H9 (cell line): ENCODE measurements around the gene TTC3. TPM values are rescaled to one million over a fixed set of nuclear protein-coding genes. Genes with fewer than 3 reads are reported as not detected.

Source experiments
- DNase-seq: peaks from one replicate; pipeline ENCODE4 v3.0.0-alpha.2; 2017
- H2AFZ ChIP-seq: one replicate; pipeline ENCODE4 v1.6.1; 2013; ENCODE audit warnings: mild to moderate bottlenecking, low read length, control low read depth, moderate library complexity
- H2AK5ac ChIP-seq: 2 replicates; pipeline ENCODE4 v1.6.1; 2013; ENCODE audit warnings: low read length, control low read depth, mixed read lengths; ENCODE audit not compliant: insufficient read length
- H2BK120ac ChIP-seq: one replicate; pipeline ENCODE4 v1.6.1; 2013; ENCODE audit warnings: low read depth, mild to moderate bottlenecking, low read length, control low read depth, inconsistent platforms; ENCODE audit not compliant: poor library complexity, severe bottlenecking
- H2BK12ac ChIP-seq: 2 replicates; pipeline ENCODE4 v1.6.1; 2013; ENCODE audit warnings: low read length, control low read depth, mixed read lengths, low read depth; ENCODE audit not compliant: insufficient read length
- H2BK15ac ChIP-seq: 2 replicates; pipeline ENCODE4 v1.6.1; 2013; ENCODE audit warnings: low read depth, low read length, control low read depth
- H2BK20ac ChIP-seq: one replicate; pipeline ENCODE4 v1.6.1; 2013; ENCODE audit warnings: low read depth, mild to moderate bottlenecking, low read length, control low read depth, inconsistent platforms; ENCODE audit not compliant: poor library complexity, severe bottlenecking
- H2BK5ac ChIP-seq: 2 replicates; pipeline ENCODE4 v1.6.1; 2013; ENCODE audit warnings: low read length, control low read depth, mixed read lengths; ENCODE audit not compliant: insufficient read length
- H3K14ac ChIP-seq: 2 replicates; pipeline ENCODE4 v1.6.1; 2013; ENCODE audit warnings: low read length, control low read depth; ENCODE audit not compliant: insufficient read depth
- H3K18ac ChIP-seq: 2 replicates; pipeline ENCODE4 v1.6.1; 2013; ENCODE audit warnings: low read depth, mild to moderate bottlenecking, mixed read lengths, low read length, control low read depth; ENCODE audit not compliant: insufficient read length
- H3K23ac ChIP-seq: 2 replicates; pipeline ENCODE4 v1.6.1; 2013; ENCODE audit warnings: low read length, control low read depth, mixed read lengths, low read depth; ENCODE audit not compliant: insufficient read length
- H3K23me2 ChIP-seq: 2 replicates; pipeline ENCODE4 v1.6.1; 2013; ENCODE audit warnings: low read depth, mild to moderate bottlenecking, mixed read lengths, low read length, control low read depth; ENCODE audit not compliant: insufficient read length, poor library complexity, severe bottlenecking
- H3K27ac ChIP-seq: 2 replicates; pipeline ENCODE4 v1.5.1; 2013; ENCODE audit warnings: low read length, control low read depth, mixed read lengths, low read depth; ENCODE audit not compliant: insufficient read length
- H3K27me3 ChIP-seq: 2 replicates; pipeline ENCODE4 v1.6.1; 2013; ENCODE audit warnings: low read length, control low read depth, inconsistent platforms; ENCODE audit not compliant: insufficient read depth
- H3K4ac ChIP-seq: 2 replicates; pipeline ENCODE4 v1.6.1; 2013; ENCODE audit warnings: low read depth, mild to moderate bottlenecking, control low read depth, inconsistent platforms, low read length, moderate library complexity
- H3K4me1 ChIP-seq: 2 replicates; pipeline ENCODE4 v1.6.1; 2013; ENCODE audit warnings: low read length, control low read depth, inconsistent platforms; ENCODE audit not compliant: insufficient read depth
- H3K4me2 ChIP-seq: 2 replicates; pipeline ENCODE4 v1.6.1; 2013; ENCODE audit warnings: low read length, control low read depth, mixed read lengths; ENCODE audit not compliant: insufficient read length, insufficient read depth
- H3K56ac ChIP-seq: 2 replicates; pipeline ENCODE4 v1.6.1; 2013; ENCODE audit warnings: low read depth, mild to moderate bottlenecking, mixed read lengths, low read length, control low read depth; ENCODE audit not compliant: insufficient read length
- H3K79me1 ChIP-seq: 2 replicates; pipeline ENCODE4 v1.6.1; 2013; ENCODE audit warnings: low read depth, mild to moderate bottlenecking, moderate library complexity, low read length, control low read depth, inconsistent platforms; ENCODE audit not compliant: insufficient read depth, poor library complexity, severe bottlenecking
- H3K79me2 ChIP-seq: 2 replicates; pipeline ENCODE4 v1.6.1; 2013; ENCODE audit warnings: low read length, control low read depth, inconsistent platforms; ENCODE audit not compliant: insufficient read depth
- H3K9ac ChIP-seq: 2 replicates; pipeline ENCODE4 v1.6.1; 2013; ENCODE audit warnings: low read length, control low read depth, mixed read lengths; ENCODE audit not compliant: insufficient read length; ENCODE audit errors: extremely low read depth
- H3K9me3 ChIP-seq: one replicate; pipeline ENCODE4 v1.6.1; 2013; ENCODE audit warnings: low read depth, low read length, inconsistent platforms; ENCODE audit not compliant: control insufficient read depth
- H3T11ph ChIP-seq: one replicate; pipeline ENCODE4 v1.6.1; 2013; ENCODE audit warnings: mild to moderate bottlenecking, low read length, control low read depth, inconsistent platforms
- H4K20me1 ChIP-seq: one replicate; pipeline ENCODE4 v1.6.1; 2013; ENCODE audit not compliant: control insufficient read depth, insufficient read length, insufficient read depth
- H4K5ac ChIP-seq: 2 replicates; pipeline ENCODE4 v1.6.1; 2013; ENCODE audit warnings: low read depth, mild to moderate bottlenecking, mixed read lengths, low read length, control low read depth; ENCODE audit not compliant: insufficient read length
- H4K8ac ChIP-seq: replicated peaks from 2 replicates; pipeline ENCODE4 v1.6.1; 2013; ENCODE audit warnings: low read length, control low read depth, mixed read lengths, low read depth; ENCODE audit not compliant: insufficient read length
- H4K91ac ChIP-seq: 2 replicates; pipeline ENCODE4 v1.6.1; 2013; ENCODE audit warnings: low read depth, mild to moderate bottlenecking, moderate library complexity, mixed read lengths, low read length, control low read depth; ENCODE audit not compliant: insufficient read length
- H3K27ac Mint-ChIP-seq, 3 experiments: 2 replicates in 2 of 3; 3 replicates in 1 of 3; pipeline ENCODE4 v1.8.0; 2020 to 2021; ENCODE audit warnings: mixed read lengths in 3 of 3, mild to moderate bottlenecking in 1 of 3, moderate library complexity in 1 of 3
- H3K27me3 Mint-ChIP-seq: 2 replicates; pipeline ENCODE4 v1.8.0; 2021; ENCODE audit warnings: low read depth, mild to moderate bottlenecking, moderate library complexity, mixed read lengths
- H3K36me3 Mint-ChIP-seq, 3 experiments: 2 replicates in 2 of 3; 3 replicates in 1 of 3; pipeline ENCODE4 v1.8.0; 2020 to 2021; ENCODE audit warnings: low read depth in 3 of 3, mixed read lengths in 3 of 3; ENCODE audit not compliant: insufficient read depth in 1 of 3
- H3K4me1 Mint-ChIP-seq, 2 experiments: 2 replicates each; pipeline ENCODE4 v1.8.0; 2020; ENCODE audit warnings: mixed read lengths in 2 of 2
- H3K4me3 Mint-ChIP-seq, 2 experiments: 2 replicates in 1 of 2; 3 replicates in 1 of 2; pipeline ENCODE4 v1.8.0; 2020 to 2021; ENCODE audit warnings: mild to moderate bottlenecking in 2 of 2, mixed read lengths in 2 of 2, moderate library complexity in 1 of 2
- H3K9me3 Mint-ChIP-seq, 2 experiments: 2 replicates in 1 of 2; 3 replicates in 1 of 2; pipeline ENCODE4 v1.8.0; 2020; ENCODE audit warnings: mild to moderate bottlenecking in 2 of 2, mixed read lengths in 2 of 2, moderate library complexity in 1 of 2
- CTCF ChIP-seq: fragments of 200-600 bp; sonication (generic); conservative IDR thresholded peaks from 3 replicates; pipeline ENCODE4 v1.8.0; 2021; ENCODE audit warnings: antibody characterized with exemption, mild to moderate bottlenecking
- total RNA-seq: library from RNA; stranded (reverse); gene quantifications from 2 replicates; pipeline ENCODE4 v1.2.1, GENCODE V29; 2021

The TTC3 gene
- total RNA-seq, 1 experiment from 2014 or later = 46.5 TPM

GRCh38 chr21:37128076-37128475 lies 55.0 kb downstream of the TTC3 start:
- Histone ChIP-seq H2BK5ac (no peak overlapping the region), H3T11ph (no peak overlapping the region), H3K79me2 (no peaks in the 10 kb centered on the region), H3K9me3 (no peaks in the 10 kb centered on the region), H3K79me1 (no peaks in the 10 kb centered on the region), H3K27ac (no peak overlapping the region), H2AK5ac (no peak overlapping the region), H3K23ac (no peak overlapping the region), H3K14ac (no peak overlapping the region), H2AFZ (no peak overlapping the region), H3K9ac (no peak overlapping the region), H2BK120ac (no peak overlapping the region), H2BK20ac (no peak overlapping the region), H3K18ac (no peak overlapping the region), H4K91ac (no peak overlapping the region), H4K8ac (no peak overlapping the region), H3K4me2 (no peak overlapping the region), H2BK12ac (no peak overlapping the region), H3K4me1 (no peaks in the 10 kb centered on the region), H3K27me3 (no peaks in the 10 kb centered on the region), H3K23me2 (no peaks in the 10 kb centered on the region), H4K20me1 (no peaks in the 10 kb centered on the region), H3K56ac (no peak overlapping the region), H2BK15ac (no peak overlapping the region), H3K4ac (no peak overlapping the region), H4K5ac (no peak overlapping the region)
- no peaks in the 10 kb centered on the region for H3K27me3 Mint-ChIP-seq
- H3K36me3 Mint-ChIP-seq = peaks cover 0 to 24% (median 12%) of the 10 kb centered on the region in 3 experiments; a peak in 5 of 7 replicates
- no peak for DNase-seq
- no peak for TF ChIP-seq CTCF
- H3K9me3 Mint-ChIP-seq = no peaks in the 10 kb centered on the region
- no peaks in the 10 kb centered on the region for H3K4me1 Mint-ChIP-seq
- H3K4me3 Mint-ChIP-seq = no peak overlapping the region
- peak overlapping the region in 1 of 3 experiments; percentile 26; a peak in 3 of 7 replicates for H3K27ac Mint-ChIP-seq
